ENCODE results near the gene IGF1. TPM values are rescaled to one million over a fixed set of nuclear protein-coding genes. Genes with fewer than 3 reads are reported as not detected.

The IGF1 gene
- total and polyA plus RNA-seq, 10 of the 15 experiments (the other 5 are each of a cell fraction or from before 2014, with no cell fraction given): 2.4 to 9.2 (median 3.5) TPM

- TF ChIP-seq SKIL (IDR thresholded peaks at IDR 0.05; ENCODE audit: low read depth, poor library complexity, severe bottlenecking) (peak; percentile 45), CBFB (IDR thresholded peaks at IDR 0.05; ENCODE audit: low read depth) (peak; percentile 79), CBX5 (IDR thresholded peaks at IDR 0.05; ENCODE audit: low read depth) (0 out of 2 replicates have a peak, but pooled peaks have one; percentile 61), SMC3 (IDR thresholded peaks at IDR 0.05; ENCODE audit: borderline replicate concordance, low read length) (peak; percentile 78), FOXM1 (IDR thresholded peaks at IDR 0.05; ENCODE audit: low read depth, low read length) (peak; percentile 98), MTA2 (IDR thresholded peaks at IDR 0.05; ENCODE audit: low read depth) (peak; percentile 84), SUPT20H (IDR thresholded peaks at IDR 0.05; ENCODE audit: borderline replicate concordance, control insufficient read depth, low read depth, low read length) (no peak), EED (IDR thresholded peaks at IDR 0.05; ENCODE audit: low read depth) (peak; percentile 97), IKZF2 (IDR thresholded peaks at IDR 0.05) (peak; percentile 94 to 95), CREB1 (IDR thresholded peaks at IDR 0.05; ENCODE audit: low read depth) (peak; percentile 73), MYB (IDR thresholded peaks at IDR 0.05; ENCODE audit: borderline replicate concordance, low read depth, low read length) (no peak), REST (IDR thresholded peaks at IDR 0.05; ENCODE audit: low read depth, low read length) (no peak), SIN3A (IDR thresholded peaks at IDR 0.05; ENCODE audit: low read depth, low read length) (no peak), HCFC1 (IDR thresholded peaks at IDR 0.05; ENCODE audit: low read length) (no peak), CHD2 (IDR thresholded peaks at IDR 0.05; ENCODE audit: borderline replicate concordance, low read depth, low read length) (peak; percentile 63; the same call in 1 of the 2 replicates), GABPA (IDR thresholded peaks at IDR 0.05; ENCODE audit: low read depth) (0 out of 2 replicates have a peak, but pooled peaks have one; percentile 16), IRF3 (IDR thresholded peaks at IDR 0.05) (no peak), POU2F2 (IDR thresholded peaks at IDR 0.05; ENCODE audit: borderline replicate concordance, low read depth, low read length) (peak; percentile 85; the same call in 2 of the 3 replicates), POLR2A (IDR thresholded peaks at IDR 0.05; ENCODE audit: low read depth, low read length) (peak; percentile 43; the same call in 1 of the 2 replicates), HSF1 (IDR thresholded peaks at IDR 0.05; ENCODE audit: low read depth, low read length) (no peak), SMARCA5 (IDR thresholded peaks at IDR 0.05) (no peak; the same call in 1 of the 2 replicates), EP300 (IDR thresholded peaks at IDR 0.05; ENCODE audit: borderline replicate concordance in 1 of 2, control insufficient read depth in 1 of 2, low read depth in 2 of 2, low read length in 2 of 2) (peak; percentile 87 to 90; a peak in 3 of 4 replicates), JUNB (IDR thresholded peaks at IDR 0.05) (peak; percentile 19; the same call in 1 of the 2 replicates)
These were observed 4.1 kb upstream of the IGF1 start (continued) for GRCh38 chr12:102484428-102484958.
